ENCODE measurements around the gene GRPEL1. TPM values are rescaled to one million over a fixed set of nuclear protein-coding genes. Genes with fewer than 3 reads are reported as not detected.

Gene GRPEL1
- total and polyA plus RNA-seq, 2 of the 13 experiments (the other 11 are each of a cell fraction or from before 2014, with no cell fraction given), result 32.3 to 141 TPM

DNA sequence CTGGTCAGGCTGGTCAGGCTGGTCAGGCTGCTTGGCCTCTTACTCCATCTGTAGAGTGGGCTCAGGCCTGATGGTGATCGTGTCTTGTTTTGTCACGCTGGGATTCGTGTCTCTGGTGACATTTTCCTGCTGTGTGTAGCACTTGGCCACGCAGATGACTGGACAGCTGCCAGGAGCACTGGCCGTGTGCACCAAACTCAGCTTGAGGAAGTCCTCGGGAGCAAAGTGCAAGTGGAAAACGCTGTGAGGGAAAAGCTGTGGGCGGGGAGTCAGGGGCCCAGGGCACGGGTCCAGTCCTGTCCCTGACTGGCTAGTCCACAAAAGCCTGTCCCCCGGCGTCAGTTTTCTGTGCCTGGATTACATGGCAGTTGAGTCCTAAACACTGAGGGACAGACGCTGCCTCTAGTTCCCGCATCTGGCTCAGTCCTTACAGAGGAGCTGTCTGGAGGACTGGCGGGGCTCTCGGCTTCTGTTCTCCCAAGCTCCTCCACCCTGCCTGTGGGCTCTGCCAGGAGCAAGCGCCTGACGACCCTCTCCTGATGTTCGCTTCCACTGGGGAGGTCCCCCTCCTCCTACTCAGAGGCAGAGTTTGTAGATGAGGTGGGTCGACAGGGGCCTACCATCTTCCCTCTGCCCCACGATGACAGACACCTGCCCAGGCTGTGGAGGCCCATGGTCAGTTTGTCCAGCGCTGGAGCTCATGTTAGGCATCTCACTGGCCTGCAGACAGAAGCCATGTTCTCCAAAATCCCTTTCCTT lies 35.9 kb upstream of the GRPEL1 start (continued):
- peak; percentile 57; the same call in 1 of the 2 replicates for TF ChIP-seq ZNF776 (CRISPR knock-in tag; IDR thresholded peaks at IDR 0.05)
- TF ChIP-seq ZSCAN12 (CRISPR knock-in tag; IDR thresholded peaks at IDR 0.05), result no peak
- TF ChIP-seq CTCF (CRISPR knock-in tag; IDR thresholded peaks at IDR 0.05), result peak; percentile 27; the same call in 1 of the 2 replicates
- TF ChIP-seq LCORL (IDR thresholded peaks at IDR 0.05), result no peak
- peak; percentile 69; the same call in 1 of the 2 replicates for TF ChIP-seq LCORL (CRISPR knock-in tag; IDR thresholded peaks at IDR 0.05)
- TF ChIP-seq RFX1 (IDR thresholded peaks at IDR 0.05), result no peak
- no peak for TF ChIP-seq U2AF1 (optimal IDR thresholded peaks at IDR 0.05; ENCODE audit: low read depth, low read length)
- TF ChIP-seq, protein P1, sequence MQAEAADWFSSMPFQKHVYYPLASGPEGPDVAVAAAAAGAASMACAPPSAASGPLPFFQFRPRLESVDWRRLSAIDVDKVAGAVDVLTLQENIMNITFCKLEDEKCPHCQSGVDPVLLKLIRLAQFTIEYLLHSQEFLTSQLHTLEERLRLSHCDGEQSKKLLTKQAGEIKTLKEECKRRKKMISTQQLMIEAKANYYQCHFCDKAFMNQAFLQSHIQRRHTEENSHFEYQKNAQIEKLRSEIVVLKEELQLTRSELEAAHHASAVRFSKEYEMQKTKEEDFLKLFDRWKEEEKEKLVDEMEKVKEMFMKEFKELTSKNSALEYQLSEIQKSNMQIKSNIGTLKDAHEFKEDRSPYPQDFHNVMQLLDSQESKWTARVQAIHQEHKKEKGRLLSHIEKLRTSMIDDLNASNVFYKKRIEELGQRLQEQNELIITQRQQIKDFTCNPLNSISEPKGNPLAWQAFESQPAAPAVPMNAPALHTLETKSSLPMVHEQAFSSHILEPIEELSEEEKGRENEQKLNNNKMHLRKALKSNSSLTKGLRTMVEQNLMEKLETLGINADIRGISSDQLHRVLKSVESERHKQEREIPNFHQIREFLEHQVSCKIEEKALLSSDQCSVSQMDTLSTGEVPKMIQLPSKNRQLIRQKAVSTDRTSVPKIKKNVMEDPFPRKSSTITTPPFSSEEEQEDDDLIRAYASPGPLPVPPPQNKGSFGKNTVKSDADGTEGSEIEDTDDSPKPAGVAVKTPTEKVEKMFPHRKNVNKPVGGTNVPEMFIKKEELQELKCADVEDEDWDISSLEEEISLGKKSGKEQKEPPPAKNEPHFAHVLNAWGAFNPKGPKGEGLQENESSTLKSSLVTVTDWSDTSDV (CRISPR knock-in tag; IDR thresholded peaks at IDR 0.05), result no peak
- no peak for TF ChIP-seq NAIF1 (CRISPR knock-in tag; IDR thresholded peaks at IDR 0.05; ENCODE audit: borderline replicate concordance)
- TF ChIP-seq KLF9 (CRISPR knock-in tag; IDR thresholded peaks at IDR 0.05; ENCODE audit: low read depth), result no peak
- TF ChIP-seq, protein P2, sequence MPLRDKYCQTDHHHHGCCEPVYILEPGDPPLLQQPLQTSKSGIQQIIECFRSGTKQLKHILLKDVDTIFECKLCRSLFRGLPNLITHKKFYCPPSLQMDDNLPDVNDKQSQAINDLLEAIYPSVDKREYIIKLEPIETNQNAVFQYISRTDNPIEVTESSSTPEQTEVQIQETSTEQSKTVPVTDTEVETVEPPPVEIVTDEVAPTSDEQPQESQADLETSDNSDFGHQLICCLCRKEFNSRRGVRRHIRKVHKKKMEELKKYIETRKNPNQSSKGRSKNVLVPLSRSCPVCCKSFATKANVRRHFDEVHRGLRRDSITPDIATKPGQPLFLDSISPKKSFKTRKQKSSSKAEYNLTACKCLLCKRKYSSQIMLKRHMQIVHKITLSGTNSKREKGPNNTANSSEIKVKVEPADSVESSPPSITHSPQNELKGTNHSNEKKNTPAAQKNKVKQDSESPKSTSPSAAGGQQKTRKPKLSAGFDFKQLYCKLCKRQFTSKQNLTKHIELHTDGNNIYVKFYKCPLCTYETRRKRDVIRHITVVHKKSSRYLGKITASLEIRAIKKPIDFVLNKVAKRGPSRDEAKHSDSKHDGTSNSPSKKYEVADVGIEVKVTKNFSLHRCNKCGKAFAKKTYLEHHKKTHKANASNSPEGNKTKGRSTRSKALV (CRISPR knock-in tag; IDR thresholded peaks at IDR 0.05), result 0 out of 2 replicates have a peak, but pooled peaks have one; percentile 20
- no peak for TF ChIP-seq ZNF512B (CRISPR knock-in tag; IDR thresholded peaks at IDR 0.05; ENCODE audit: borderline replicate concordance)
- TF ChIP-seq KAT8 (CRISPR knock-in tag; IDR thresholded peaks at IDR 0.05), result no peak; the same call in 1 of the 2 replicates
- peak; percentile 79; the same call in 1 of the 2 replicates for TF ChIP-seq SMYD3 (CRISPR knock-in tag; IDR thresholded peaks at IDR 0.05)
- TF ChIP-seq MXD1 (CRISPR knock-in tag; IDR thresholded peaks at IDR 0.05), result no peak
- TF ChIP-seq NFIC (IDR thresholded peaks at IDR 0.05; ENCODE audit: low read length), result no peak
- TF ChIP-seq AGO2 (optimal IDR thresholded peaks at IDR 0.05; ENCODE audit: low read depth, low read length), result no peak
- TF ChIP-seq ATF5 (CRISPR knock-in tag; IDR thresholded peaks at IDR 0.05; ENCODE audit: low read depth), result no peak

Measured in HepG2 (cell line).